Measurements from ENCODE around the gene TSPAN32.

GRCh38 chr11:2342981-2343380 lies 41.2 kb downstream of the TSPAN32 start:
- TF ChIP-seq POLR2AphosphoS5 (IDR thresholded peaks at IDR 0.05; ENCODE audit: low read depth, low read length) (no peak), POLR2A (IDR thresholded peaks at IDR 0.05; ENCODE audit: low read depth, low read length) (no peak)

All from GM12892 (cell line).